GM21529 (cell line): ENCODE results near the gene LCN12.

Experiments
- ATAC-seq: cut with Tn5 transposase; IDR thresholded peaks from one replicate; pipeline ENCODE4 v1.9.1; 2021; ENCODE audit not compliant: unreplicated experiment

LCN12 gene

GRCh38 chr9:136957461-136957860 is 5.4 kb downstream of the LCN12 start:
- no peak for ATAC-seq

DNA sequence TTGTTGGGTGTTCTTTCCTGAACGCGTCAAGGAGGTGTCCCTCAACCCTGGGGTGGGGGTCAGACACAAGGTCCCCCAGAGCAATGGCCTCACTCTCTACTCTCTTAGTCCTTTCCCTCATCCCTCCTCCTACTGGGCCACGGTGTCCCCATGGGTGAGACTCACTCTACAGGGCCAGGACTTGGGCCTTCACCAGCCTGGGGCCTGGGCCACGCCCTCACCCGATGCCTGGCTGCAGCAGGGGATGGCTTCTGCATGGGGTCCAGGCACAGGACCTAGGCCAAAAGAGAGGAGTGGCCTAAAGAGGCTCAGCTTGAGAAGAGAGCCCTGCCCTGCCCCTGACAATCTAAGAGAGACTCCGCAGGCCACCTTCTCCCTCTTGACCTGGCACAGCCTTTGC is 5.8 kb downstream of the LCN12 start:
- ATAC-seq = no peak

GRCh38 chr9:136958473-136958872 is 6.4 kb downstream of the LCN12 start:
- ATAC-seq = no peak

DNA sequence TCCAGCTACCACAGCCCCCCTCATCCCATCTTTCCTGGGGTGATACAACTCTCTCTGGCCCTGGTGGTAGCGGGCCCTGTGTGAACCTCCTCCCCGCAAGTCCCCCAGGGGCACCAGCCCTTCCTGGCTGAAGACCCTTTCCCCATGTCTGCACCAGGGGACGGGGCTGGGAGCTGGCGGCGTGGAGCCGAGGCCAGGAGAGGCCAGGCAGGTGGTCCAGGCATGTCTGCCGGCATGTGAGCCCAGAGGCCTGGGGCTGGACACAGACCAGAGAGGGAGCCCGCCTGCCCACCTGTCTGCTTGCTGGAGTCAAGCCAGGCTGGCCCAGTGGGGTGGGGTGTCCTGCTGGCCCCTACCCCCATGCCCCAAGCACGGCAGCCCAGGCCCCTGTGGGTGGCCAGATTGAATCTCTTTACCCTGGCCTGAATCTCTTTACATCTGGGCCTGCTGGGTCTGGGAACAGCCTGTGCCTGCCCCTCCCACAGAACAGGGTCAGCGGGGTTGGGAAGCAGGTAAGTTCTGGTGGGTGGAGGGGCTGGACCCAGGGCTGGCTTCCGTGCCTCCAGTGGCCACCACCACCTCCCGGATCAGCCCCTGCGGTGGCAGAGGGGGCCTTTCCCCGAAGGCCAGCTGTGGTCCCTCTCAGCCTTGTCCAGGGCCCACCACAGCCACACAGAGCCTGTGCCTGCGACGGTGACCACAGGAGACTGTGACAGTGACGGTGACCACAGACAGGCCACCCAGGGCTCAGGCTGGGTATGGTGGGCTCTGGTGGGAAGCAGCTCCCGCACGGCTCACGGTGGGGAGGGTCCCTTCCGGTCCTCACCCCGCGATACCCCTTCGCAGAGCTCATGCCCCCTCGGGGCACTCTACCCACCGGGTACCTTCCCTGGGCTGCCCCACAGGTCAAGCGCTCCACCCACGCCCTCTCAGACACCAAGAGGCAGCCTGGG is 7.1 kb downstream of the LCN12 start:
- no peak for ATAC-seq

GRCh38 chr9:136960212-136960937 is 8.3 kb downstream of the LCN12 start:
- no peak for ATAC-seq

GRCh38 chr9:136960938-136961275 is 8.8 kb downstream of the LCN12 start:
- ATAC-seq = no peak

DNA sequence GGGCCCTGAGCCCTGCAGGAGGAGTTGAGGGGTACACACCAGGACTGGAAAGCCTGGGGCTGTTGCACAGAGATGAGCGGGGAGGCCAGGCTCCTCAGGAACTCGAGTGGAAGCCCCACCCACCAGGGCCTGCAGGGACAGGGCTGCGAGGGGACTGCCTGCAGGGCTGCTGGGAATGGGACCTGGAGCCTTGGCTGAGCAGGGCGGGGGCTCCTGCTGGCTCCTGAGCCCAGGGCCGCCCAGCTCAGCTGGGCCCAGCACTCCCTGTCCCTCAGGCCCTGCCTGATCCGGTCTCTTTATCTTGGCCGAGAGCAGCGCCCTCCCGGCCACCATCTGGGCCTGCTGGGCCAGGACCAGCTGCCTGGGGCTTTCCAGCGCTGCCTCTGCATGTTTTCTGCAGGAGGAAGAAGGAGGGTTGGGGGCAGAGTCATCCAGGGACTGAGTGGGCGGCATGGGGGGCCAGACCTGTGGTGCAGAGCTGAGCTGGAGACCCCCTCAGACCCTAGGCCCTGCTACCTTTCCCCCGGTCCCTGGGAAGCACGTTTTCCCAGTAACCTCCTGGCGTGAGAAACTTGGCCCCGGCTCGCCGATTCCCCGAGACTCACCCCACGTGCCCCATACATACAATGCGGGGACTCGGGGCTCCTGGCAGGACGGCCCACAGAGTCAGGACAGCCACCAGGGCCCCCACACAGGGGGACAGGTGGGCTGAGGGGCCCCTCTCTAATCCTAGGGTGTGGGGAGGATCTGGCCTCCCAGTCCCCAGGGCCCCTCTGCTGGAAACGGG is 9.4 kb downstream of the LCN12 start:
- ATAC-seq = no peak

DNA sequence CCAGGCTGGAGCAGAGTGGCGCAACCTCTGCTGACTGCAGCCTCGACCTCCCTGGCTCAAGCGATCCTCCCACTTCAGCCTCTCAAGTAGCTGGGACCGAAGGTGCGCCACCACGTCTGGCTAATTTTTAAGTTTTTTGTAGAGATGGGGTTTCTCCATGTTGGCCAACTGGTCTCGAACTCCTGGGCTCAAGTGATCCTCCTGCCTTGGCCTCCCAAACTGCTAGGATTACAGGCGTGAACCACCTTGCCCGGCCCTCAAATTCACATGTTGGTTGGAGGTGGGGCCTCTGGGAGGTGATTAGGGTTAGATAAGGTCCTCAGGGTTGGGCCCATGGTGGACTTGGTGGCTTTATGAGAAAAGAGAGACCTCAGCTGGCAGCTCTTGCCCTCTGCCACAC is 10.1 kb downstream of the LCN12 start:
- ATAC-seq = no peak

GRCh38 chr9:136962701-136963248 is 10.7 kb downstream of the LCN12 start:
- ATAC-seq = no peak

- no peak for ATAC-seq
Observed at GRCh38 chr9:136963341-136963740, 11.3 kb downstream of the LCN12 start.

GRCh38 chr9:136963751-136964150 is 11.7 kb downstream of the LCN12 start:
- ATAC-seq = no peak

DNA sequence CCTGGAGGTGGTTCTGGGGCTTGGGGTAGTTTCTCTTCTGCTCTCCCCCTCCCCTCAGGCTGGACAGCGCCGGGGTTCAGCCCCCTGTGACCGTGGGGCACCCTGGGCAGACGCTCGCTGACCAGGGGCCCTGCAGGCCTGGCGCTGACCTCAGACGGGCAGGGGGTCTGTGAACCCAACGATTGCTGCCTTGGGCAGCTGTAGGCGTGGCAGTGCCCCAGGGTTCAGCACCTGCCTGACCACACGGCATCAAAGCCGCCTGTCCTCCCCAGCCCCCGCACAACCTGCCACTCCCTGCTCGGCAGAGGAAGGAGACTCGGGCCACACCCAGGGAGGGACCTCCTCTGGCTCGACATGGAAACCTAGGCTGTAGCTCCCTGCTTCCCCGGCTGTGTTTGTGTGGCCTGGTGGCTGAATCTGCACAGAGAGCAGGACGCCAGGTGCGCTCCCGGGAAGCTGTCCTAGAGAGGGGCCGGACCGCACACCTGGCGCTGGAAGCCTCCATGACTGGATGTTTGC is 12.2 kb downstream of the LCN12 start:
- no peak for ATAC-seq

DNA sequence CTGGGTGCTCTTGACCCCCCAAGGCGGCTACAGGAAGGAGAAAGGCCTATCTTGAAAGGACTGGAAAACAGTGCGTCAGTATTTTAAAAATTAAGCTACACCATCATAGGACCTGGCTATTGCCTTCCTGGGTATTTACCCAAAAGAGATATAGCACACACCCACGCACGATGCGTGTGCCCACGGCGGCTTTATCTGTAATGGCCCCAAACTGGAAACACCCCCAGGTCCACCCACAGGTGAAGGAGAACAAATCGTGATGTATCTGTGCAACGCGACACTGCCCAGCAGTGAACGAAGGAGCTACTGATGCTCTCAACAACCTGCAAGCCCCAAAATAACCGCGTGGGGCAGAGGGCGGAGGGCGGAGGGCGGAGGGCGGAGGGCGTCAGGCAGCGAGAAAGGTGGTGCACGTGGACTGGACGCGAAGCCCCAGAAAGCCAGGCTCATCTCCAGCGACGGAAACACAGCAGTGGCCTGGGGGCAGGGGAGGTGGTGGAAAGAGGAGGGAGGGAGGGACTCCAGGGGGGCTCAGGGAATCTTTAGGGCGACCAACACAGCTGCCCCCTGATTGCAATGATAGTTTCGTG is 12.9 kb downstream of the LCN12 start:
- ATAC-seq = no peak

DNA sequence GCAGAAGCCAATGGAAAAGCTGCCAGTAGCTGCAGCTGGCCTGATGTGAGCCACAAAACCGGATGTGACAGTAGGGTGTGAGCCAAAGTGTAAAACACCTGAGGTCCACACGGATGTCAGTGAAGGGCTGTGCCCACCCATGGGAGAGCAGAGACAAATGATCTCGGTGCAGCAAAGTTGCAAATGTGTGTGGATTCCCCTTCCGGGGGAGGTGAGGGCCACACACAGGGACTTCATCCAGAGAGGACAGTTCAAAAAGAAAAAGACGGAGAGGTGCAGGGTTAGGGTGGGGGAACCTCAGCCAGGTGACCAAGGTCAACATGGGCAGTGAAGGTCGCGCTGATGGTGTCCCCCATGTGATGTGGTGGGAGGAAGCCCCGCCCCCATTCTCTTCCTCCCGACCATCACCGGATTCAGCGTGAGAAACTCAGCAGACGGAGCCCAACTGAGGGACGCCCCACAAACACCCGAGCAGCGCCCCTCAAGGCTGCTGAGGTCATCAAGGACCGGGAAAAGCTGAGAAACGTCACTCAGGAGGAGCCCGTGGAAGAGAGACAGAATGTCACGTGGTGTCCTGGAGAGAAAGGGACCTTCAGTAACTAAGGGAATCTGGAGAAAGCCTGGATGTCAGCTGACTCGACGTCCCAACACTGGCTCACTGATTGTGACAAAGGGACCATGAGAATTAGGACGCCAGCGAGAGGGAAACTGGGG is 13.9 kb downstream of the LCN12 start:
- no peak for ATAC-seq

- ATAC-seq = no peak
Observed at GRCh38 chr9:136968333-136969127, 16.5 kb downstream of the LCN12 start.

- ATAC-seq = no peak
Observed at GRCh38 chr9:136969150-136969549, 17.1 kb downstream of the LCN12 start.

DNA sequence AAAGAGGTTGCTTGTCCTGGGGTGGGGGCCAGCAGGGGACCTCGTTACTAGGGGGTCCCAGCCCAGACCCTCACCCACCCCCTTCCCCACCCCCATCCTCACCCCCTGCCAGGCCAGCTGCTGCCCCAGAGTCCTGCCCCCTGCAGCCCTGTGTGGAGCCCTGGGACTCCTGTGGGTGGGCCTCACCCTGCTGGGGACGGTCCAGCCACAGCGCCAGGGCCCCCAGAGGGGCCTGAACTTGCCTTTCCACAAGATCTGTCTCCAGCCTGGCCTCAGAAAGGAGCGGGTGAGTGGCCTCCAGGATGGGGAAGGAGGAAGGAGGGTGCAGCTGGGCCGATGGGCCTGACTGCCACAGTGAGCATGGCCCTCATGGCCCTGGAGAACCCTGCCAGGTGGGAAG is 17.7 kb downstream of the LCN12 start:
- ATAC-seq = no peak

- no peak for ATAC-seq
Observed at GRCh38 chr9:136970361-136970760, 18.3 kb downstream of the LCN12 start.

DNA sequence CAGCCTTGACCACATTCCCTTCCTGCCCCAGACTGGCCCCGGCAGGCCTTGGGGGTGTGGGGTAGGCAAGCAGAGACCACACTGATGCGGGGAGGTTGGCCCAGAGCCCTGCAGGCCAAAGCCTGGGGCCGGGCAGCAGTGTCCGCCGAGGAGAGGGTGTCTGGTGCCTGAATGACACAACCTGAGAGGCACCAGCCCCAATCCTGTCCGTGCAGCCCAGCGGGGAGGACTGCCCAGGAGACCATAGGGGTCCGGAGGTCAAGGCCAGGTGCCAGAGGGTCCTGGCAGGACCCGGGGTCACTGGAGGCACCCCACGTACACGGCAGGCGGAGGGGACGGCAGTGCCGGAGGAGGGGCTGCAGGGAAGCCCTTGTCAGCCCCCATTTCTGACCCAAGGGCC is 19.7 kb downstream of the LCN12 start:
- no peak for ATAC-seq
